Neutrophil (primary cell): Measurements from ENCODE around the gene SELENOF.

Source experiments
- H3K27ac ChIP-seq: fragments of 200-600 bp; sonication (generic); 2 replicates; pipeline ENCODE4 v1.5.1; 2016; ENCODE audit warnings: mild to moderate bottlenecking, moderate library complexity
- H3K27me3 ChIP-seq: fragments of 200-600 bp; sonication (generic); 2 replicates; pipeline ENCODE4 v1.6.0; 2016; ENCODE audit warnings: mild to moderate bottlenecking
- H3K36me3 ChIP-seq: fragments of 200-600 bp; sonication (generic); 2 replicates; pipeline ENCODE4 v1.5.1; 2017
- H3K4me1 ChIP-seq, 2 experiments: fragments of 200-600 bp in 1 of 2; sonication (generic) in 1 of 2; 1 replicate in 1 of 2; 2 replicates in 1 of 2; pipeline versions ENCODE4 v1.5.1 to v1.6.1; 2013 to 2016; ENCODE audit warnings: low read depth in 1 of 2, low read length in 1 of 2, mild to moderate bottlenecking in 1 of 2, moderate library complexity in 1 of 2; ENCODE audit not compliant: control insufficient read depth in 1 of 2, insufficient read depth in 1 of 2
- H3K4me3 ChIP-seq, 2 experiments: fragments of 200-600 bp in 1 of 2; sonication (generic) in 1 of 2; 1 replicate in 1 of 2; 2 replicates in 1 of 2; pipeline ENCODE4 v1.5.1; 2013 to 2016; ENCODE audit warnings: low read depth in 1 of 2, low read length in 1 of 2, mild to moderate bottlenecking in 1 of 2, moderate library complexity in 1 of 2
- H3K9me3 ChIP-seq: fragments of 200-600 bp; sonication (generic); 2 replicates; pipeline ENCODE4 v1.5.1; 2016
- CTCF ChIP-seq: fragments of 200-600 bp; sonication (generic); IDR thresholded peaks from 2 replicates; pipeline ENCODE4 v1.5.1; 2016; ENCODE audit warnings: antibody characterized with exemption

SELENOF gene

GRCh38 chr1:86888327-86888726 is 25.6 kb downstream of the SELENOF start:
- Histone ChIP-seq H3K4me1 (peaks cover 6 to 9% of the 10 kb centered on the region in 2 experiments), H3K36me3 (no peaks in the 10 kb centered on the region), H3K27ac (no peak overlapping the region), H3K4me3 (no peak overlapping the region), H3K9me3 (no peaks in the 10 kb centered on the region), H3K27me3 (no peaks in the 10 kb centered on the region)
- TF ChIP-seq CTCF: no peak

GRCh38 chr1:86887479-86888162 is 26.3 kb downstream of the SELENOF start:
- Histone ChIP-seq H3K27me3 (no peaks in the 10 kb centered on the region), H3K4me3 (no peak overlapping the region), H3K4me1 (peaks cover 6 to 9% of the 10 kb centered on the region in 2 experiments), H3K27ac (no peak overlapping the region), H3K36me3 (no peaks in the 10 kb centered on the region), H3K9me3 (no peaks in the 10 kb centered on the region)
- no peak for TF ChIP-seq CTCF

- no peak overlapping the region for H3K27ac ChIP-seq
- TF ChIP-seq CTCF: no peak
- H3K36me3 ChIP-seq: peaks cover 19% of the 10 kb centered on the region
- H3K27me3 ChIP-seq: no peaks in the 10 kb centered on the region
- no peak overlapping the region for H3K4me3 ChIP-seq
- H3K9me3 ChIP-seq: no peaks in the 10 kb centered on the region
- H3K4me1 ChIP-seq: no peaks in the 10 kb centered on the region
These were observed 38.2 kb downstream of the SELENOF start for GRCh38 chr1:86875722-86876121.

GRCh38 chr1:86872086-86872485 is 41.8 kb downstream of the SELENOF start:
- TF ChIP-seq CTCF: no peak
- Histone ChIP-seq H3K4me1 (no peaks in the 10 kb centered on the region), H3K27me3 (no peaks in the 10 kb centered on the region)

GRCh38 chr1:86871001-86871400 is 42.9 kb downstream of the SELENOF start:
- no peaks in the 10 kb centered on the region for H3K36me3 ChIP-seq
- no peak for TF ChIP-seq CTCF
- no peaks in the 10 kb centered on the region for H3K4me1 ChIP-seq
- H3K27me3 ChIP-seq: no peaks in the 10 kb centered on the region
- no peaks in the 10 kb centered on the region for H3K9me3 ChIP-seq
- H3K4me3 ChIP-seq: no peak overlapping the region
- H3K27ac ChIP-seq: no peak overlapping the region

More at GRCh38 chr1:86872086-86872485, 41.8 kb downstream of the SELENOF start:
- no peak overlapping the region for H3K4me3 ChIP-seq
- H3K9me3 ChIP-seq: no peaks in the 10 kb centered on the region
- no peak overlapping the region for H3K27ac ChIP-seq
- H3K36me3 ChIP-seq: peaks cover 2% of the 10 kb centered on the region
